K562 (cell line): ENCODE results near the gene LRP10. TPM values are rescaled to one million over a fixed set of nuclear protein-coding genes. Genes with fewer than 3 reads are reported as not detected.

Experiments used
- ATAC-seq: fragments of 200-7000 bp; cut with Tn5 transposase; 3 replicates; pipeline ENCODE4 v1.9.1; 2020; ENCODE audit warnings: moderate library complexity
- BruUV-seq: library from RNA; stranded (reverse); fragments of 400-500 nt; replicated peaks from 2 replicates; lab custom pipeline; 2021; lab: Mats Ljungman, UMichigan
- CTCF ChIA-PET: fragments of 300-600 bp; formaldehyde crosslinking; extraction: SDS; loops from one replicate; lab custom pipeline; 2021; ENCODE audit warnings: low intra/inter-chr PET ratio; lab: Yijun Ruan, JAX
- POLR2A ChIA-PET: fragments of 300-600, 350-650 bp; sonication (Branson Sonifier 250); formaldehyde crosslinking; extraction: SDS; loops from one replicate; lab custom pipeline; 2021; ENCODE audit warnings: antibody characterized with exemption, inconsistent platforms; lab: Yijun Ruan, JAX
- DNase-seq, 4 experiments: peaks; one replicate each; pipeline versions ENCODE4 v3.0.0 to v3.0.0-alpha.2; 2011 to 2018; ENCODE audit warnings: low spot score in 3 of 4, mixed read lengths in 3 of 4; ENCODE audit errors: extremely low read depth in 1 of 4
- FAIRE-seq: peaks from 2 replicates; lab custom pipeline; 2011; peaks lifted over from hg19 to GRCh38; lab: Jason Lieb, UNC
- H2AFZ ChIP-seq: 2 replicates; pipeline ENCODE4 v1.6.0; 2011; ENCODE audit warnings: low read depth, low read length, control low read depth, inconsistent platforms
- H3K27ac ChIP-seq: fragments of 200-600 bp; 3 replicates; pipeline ENCODE4 v1.8.0; 2011; ENCODE audit warnings: low read depth, mild to moderate bottlenecking, control low read depth, inconsistent platforms, low read length, moderate library complexity, mixed read lengths; ENCODE audit errors: extremely low read depth
- H3K27me3 ChIP-seq, 2 experiments: fragments of 300-600 bp in 1 of 2; 2 replicates in 1 of 2; 3 replicates in 1 of 2; pipeline versions ENCODE4 v1.6.0 to v1.8.0; 2011; ENCODE audit warnings: inconsistent platforms in 2 of 2, low read length in 2 of 2, mild to moderate bottlenecking in 1 of 2, mixed read lengths in 1 of 2, moderate library complexity in 1 of 2; ENCODE audit not compliant: control insufficient read depth in 2 of 2, insufficient read depth in 2 of 2
- H3K36me3 ChIP-seq: fragments of 300-600 bp; 3 replicates; pipeline ENCODE4 v1.8.0; 2011; ENCODE audit warnings: mild to moderate bottlenecking, low read length, inconsistent platforms; ENCODE audit not compliant: control insufficient read depth, insufficient read depth
- H3K4me1 ChIP-seq, 2 experiments: fragments of 200-600 bp in 1 of 2; replicated peaks in 1 of 2; 2 replicates in 1 of 2; 3 replicates in 1 of 2; pipeline versions ENCODE4 v1.5.1 to v1.8.0; 2011; ENCODE audit warnings: inconsistent platforms in 2 of 2, low read length in 2 of 2, mild to moderate bottlenecking in 1 of 2, mixed read lengths in 1 of 2, moderate library complexity in 1 of 2; ENCODE audit not compliant: control insufficient read depth in 2 of 2, insufficient read depth in 2 of 2
- H3K4me2 ChIP-seq: 2 replicates; pipeline ENCODE4 v1.6.1; 2011; ENCODE audit warnings: low read length, control low read depth, inconsistent platforms, mixed read lengths; ENCODE audit not compliant: insufficient read depth
- H3K4me3 ChIP-seq: fragments of 200-600 bp; sonication (generic), shearing (Covaris generic); 2 replicates; pipeline ENCODE4 v1.5.1; 2016; ENCODE audit warnings: control low read depth, inconsistent platforms
- H3K79me2 ChIP-seq: fragments of 200-600 bp; 3 replicates; pipeline ENCODE4 v1.8.0; 2011; ENCODE audit warnings: low read length, inconsistent platforms; ENCODE audit not compliant: control insufficient read depth, insufficient read depth
- H3K9ac ChIP-seq, 2 experiments: 2 replicates each; pipeline versions ENCODE4 v1.6.0 to v1.6.1; 2011; ENCODE audit warnings: low read depth in 2 of 2, low read length in 2 of 2, control low read depth in 1 of 2, inconsistent platforms in 1 of 2, mild to moderate bottlenecking in 1 of 2, mixed read lengths in 1 of 2; ENCODE audit not compliant: insufficient read depth in 1 of 2
- H3K9me1 ChIP-seq: one replicate; pipeline ENCODE4 v1.6.0; 2011; ENCODE audit warnings: inconsistent platforms, mild to moderate bottlenecking, low read length, moderate library complexity; ENCODE audit not compliant: control insufficient read depth, insufficient read depth
- H3K9me3 ChIP-seq: replicated peaks from 2 replicates; pipeline ENCODE4 v1.5.1; 2011; ENCODE audit warnings: low read depth, low read length, inconsistent platforms; ENCODE audit not compliant: control insufficient read depth, insufficient read depth
- H4K20me1 ChIP-seq: replicated peaks from 2 replicates; pipeline ENCODE4 v1.6.1; 2011; ENCODE audit warnings: low read length, inconsistent platforms, mixed read lengths; ENCODE audit not compliant: control insufficient read depth, insufficient read depth
- ARID4B ChIP-seq: sonication (generic); formaldehyde crosslinking; IDR thresholded peaks from 2 replicates; pipeline ENCODE4 v1.8.0; 2022; ENCODE audit warnings: mild to moderate bottlenecking, missing genetic modification reagents
- EGR1 ChIP-seq: fragments of 450-650 bp; conservative IDR thresholded peaks from 2 replicates; pipeline ENCODE4 v1.6.1; 2017; ENCODE audit warnings: mild to moderate bottlenecking
- LEF1 ChIP-seq: fragments of 450-650 bp; IDR thresholded peaks from 2 replicates; pipeline ENCODE4 v1.6.1; 2016; ENCODE audit warnings: mild to moderate bottlenecking
- NFIC ChIP-seq: fragments of 450-650 bp; IDR thresholded peaks from 2 replicates; pipeline ENCODE4 v1.6.1; 2017; ENCODE audit warnings: mild to moderate bottlenecking, inconsistent platforms
- NR2C1 ChIP-seq, 2 experiments: fragments of 450-650 bp; IDR thresholded peaks; 2 replicates each; pipeline ENCODE4 v1.6.1; 2017; ENCODE audit warnings: mild to moderate bottlenecking in 2 of 2, antibody characterized with exemption in 1 of 2, inconsistent platforms in 1 of 2, missing compliant biosample characterization in 1 of 2, missing genetic modification characterization in 1 of 2
- NR4A1 ChIP-seq, 2 experiments: fragments of 250-450 bp in 1 of 2; fragments of 450-650 bp in 1 of 2; sonication (Bioruptor Pico) in 1 of 2; IDR thresholded peaks; 2 replicates each; pipeline versions ENCODE4 v1.4.0 to v1.6.1; 2016 to 2020; ENCODE audit warnings: mild to moderate bottlenecking in 2 of 2, missing compliant biosample characterization in 1 of 2, missing genetic modification characterization in 1 of 2, moderate library complexity in 1 of 2
- RCOR1 ChIP-seq, 2 experiments: IDR thresholded peaks; 2 replicates each; pipeline ENCODE4 v1.6.1; 2012; ENCODE audit warnings: low read depth in 2 of 2, low read length in 2 of 2, borderline replicate concordance in 1 of 2, improper control_type of control experiment in 1 of 2
- ZMIZ1 ChIP-seq, 2 experiments: fragments of 150-350 bp in 1 of 2; IDR thresholded peaks; 2 replicates each; pipeline ENCODE4 v1.6.1; 2012 to 2016; ENCODE audit warnings: low read depth in 2 of 2, low read length in 2 of 2, mild to moderate bottlenecking in 1 of 2, moderate library complexity in 1 of 2
- ZNF174 ChIP-seq: fragments of 250-450 bp; sonication (Bioruptor Pico); IDR thresholded peaks from 2 replicates; pipeline ENCODE4 v1.4.0; 2020; ENCODE audit warnings: mild to moderate bottlenecking
- WGBS: fragments of 100-300 bp; shearing (Covaris generic); methylation state at CpG from one replicate; pipeline ENCODE4 v1.1.6; 2016; ENCODE audit warnings: low coverage, mixed read lengths; ENCODE audit not compliant: insufficient coverage; ENCODE audit errors: missing lambda C conversion rate; 5-methylcytosine and 5-hydroxymethylcytosine counted together
- in situ Hi-C: fragments of 300-500 bp; cut with MboI; formaldehyde crosslinking; loops from 4 replicates; pipeline ENCODE4 v1.15.0; 2018; ENCODE audit warnings: inconsistent platforms, mixed read lengths
- intact Hi-C: fragments of 100-400 bp; cut with micrococcal nuclease; formaldehyde crosslinking; loops from 2 replicates; pipeline ENCODE4 v1.14.2; 2022
- polyA plus RNA-seq, 8 experiments: library from polyadenylated mRNA; depleted of rRNA in 4 of 8; stranded (reverse) in 5 of 8; unstranded in 3 of 8; fragments of >200 nt; fragmentation: Nextera tagmentation in 2 of 8; fragmentation: Illumina TruSeq in 1 of 8; extraction: Ambion mirVana in 2 of 8; extraction: Trizol in 1 of 8; gene quantifications; 2 replicates each; pipeline versions ENCODE4 v1.2.1 to v1.2.3, GENCODE V29; 2011 to 2014; ENCODE audit warnings: inconsistent platforms in 1 of 8, missing spikeins in 1 of 8
- total RNA-seq, 7 experiments: library from RNA; depleted of rRNA in 6 of 7; stranded (reverse); fragments of >200 nt in 6 of 7; fragmentation: Illumina TruSeq in 2 of 7; extraction: Trizol in 2 of 7; gene quantifications; 2 replicates each; pipeline versions ENCODE4 v1.2.1 to v1.2.3, GENCODE V29; 2011 to 2021; ENCODE audit warnings: low replicate concordance in 1 of 7
- TF ChIP-seq, protein P1 (sequence below): sonication (generic); formaldehyde crosslinking; IDR thresholded peaks from 2 replicates; pipeline ENCODE4 v1.8.1; 2022; ENCODE audit warnings: missing genetic modification reagents

The LRP10 gene
- total and polyA plus RNA-seq, 9 of the 15 experiments (the other 6 are each of a cell fraction or from before 2014, with no cell fraction given), result 1.3 to 45.5 (median 10.9) TPM

DNA sequence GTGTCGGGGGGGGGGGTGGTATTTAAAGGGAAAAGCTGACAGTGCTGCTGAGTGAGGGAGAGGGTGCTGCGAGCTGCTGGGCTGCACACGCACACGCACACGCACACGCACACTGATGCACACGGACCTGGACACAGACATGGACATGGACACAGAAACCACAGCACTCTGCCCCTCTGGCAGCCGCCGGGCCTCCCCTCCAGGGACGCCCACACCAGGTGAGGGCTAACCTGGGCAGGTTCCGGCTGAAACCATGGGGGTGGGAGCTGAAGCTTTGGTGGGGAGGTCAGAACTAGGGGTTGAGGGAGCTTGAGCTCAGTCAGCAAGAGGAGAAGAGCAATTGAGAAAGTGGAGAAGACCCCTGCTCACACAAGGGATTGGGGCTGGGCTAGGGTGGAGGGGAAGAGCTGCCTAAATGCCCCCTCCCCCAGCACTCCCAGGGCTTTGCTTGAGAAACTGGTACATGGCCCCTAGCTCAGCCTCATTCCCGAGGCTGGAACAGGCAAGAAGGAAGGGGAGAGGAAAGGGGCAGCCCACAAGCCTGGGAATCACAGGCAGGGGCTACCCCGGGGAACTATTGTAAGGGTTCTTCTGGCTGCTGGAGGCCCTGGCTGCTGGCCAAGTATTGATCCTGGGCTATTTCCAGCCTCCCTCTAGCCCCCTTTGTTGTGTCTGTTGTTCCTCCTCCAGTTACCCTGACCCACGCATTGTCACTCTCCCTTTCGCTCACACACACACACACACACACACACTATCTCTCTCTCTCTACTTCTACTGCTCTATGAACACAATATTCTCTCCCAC, 11.8 kb downstream of the LRP10 start, which contains the start of gene REM2:
REM2 (plus strand) TSS at position 50 of the 804 bp plus-strand sequence; CDS start at position 116, 66 bp downstream.
- Histone ChIP-seq H3K27me3 (no peaks in the 10 kb centered on the region), H3K9ac (peak within 1 kb of the TSS in 1 of 2 experiments; percentile 76; a peak in 3 of 4 replicates), H3K9me3 (no peaks in the 10 kb centered on the region), H3K36me3 (peaks cover 1% of the 10 kb centered on the region; the same call in 1 of the 3 replicates), H4K20me1 (peaks cover 3% of the 10 kb centered on the region; the same call in 1 of the 2 replicates), H3K27ac (no peak within 1 kb of the TSS; the same call in 2 of the 3 replicates), H3K79me2 (peaks cover 14% of the 10 kb centered on the region), H3K4me3 (no peak within 1 kb of the TSS), H3K4me1 (peaks cover 26 to 37% of the 10 kb centered on the region in 2 experiments), H2AFZ (peak within 1 kb of the TSS; percentile 46; the same call in 1 of the 2 replicates), H3K4me2 (peak within 1 kb of the TSS; percentile 22), H3K9me1 (no peaks in the 10 kb centered on the region)
- peak in 2 of 4 experiments; percentile 40 to 48 for DNase-seq
- in situ Hi-C loops (no loop called here), intact Hi-C loops (no loop called here)
- ChIA-PET CTCF (no interaction called here), POLR2A (interaction anchor here (0.5 to 3.8 kb wide), 12 partner anchors 8 to 688 kb away, joined by 3 to 60 read pairs (median 4); partner anchors contain the start of genes LRP10, PRMT5 and RBM23)
- no peak for ATAC-seq
- WGBS, result 63% methylated on average over 14 of the region's 15 CpGs
- no TSS peak for BruUV-seq
- no peak for FAIRE-seq
- TF ChIP-seq, protein P1, sequence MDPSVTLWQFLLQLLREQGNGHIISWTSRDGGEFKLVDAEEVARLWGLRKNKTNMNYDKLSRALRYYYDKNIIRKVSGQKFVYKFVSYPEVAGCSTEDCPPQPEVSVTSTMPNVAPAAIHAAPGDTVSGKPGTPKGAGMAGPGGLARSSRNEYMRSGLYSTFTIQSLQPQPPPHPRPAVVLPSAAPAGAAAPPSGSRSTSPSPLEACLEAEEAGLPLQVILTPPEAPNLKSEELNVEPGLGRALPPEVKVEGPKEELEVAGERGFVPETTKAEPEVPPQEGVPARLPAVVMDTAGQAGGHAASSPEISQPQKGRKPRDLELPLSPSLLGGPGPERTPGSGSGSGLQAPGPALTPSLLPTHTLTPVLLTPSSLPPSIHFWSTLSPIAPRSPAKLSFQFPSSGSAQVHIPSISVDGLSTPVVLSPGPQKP (CRISPR knock-in tag), result no peak
- TF ChIP-seq ARID4B (no peak), ZMIZ1 (IDR thresholded peaks at IDR 0.05; ENCODE audit: low read depth in 2 of 2, low read length in 2 of 2) (no peak), LEF1 (no peak), NFIC (peak; percentile 92), NR2C1 (IDR thresholded peaks at IDR 0.05) (no peak), NR2C1 (tag; IDR thresholded peaks at IDR 0.05) (no peak), NR4A1 (CRISPR knock-in tag; IDR thresholded peaks at IDR 0.05) (no peak), NR4A1 (tag; IDR thresholded peaks at IDR 0.05) (no peak), ZNF174 (CRISPR knock-in tag) (no peak), RCOR1 (IDR thresholded peaks at IDR 0.05; ENCODE audit: borderline replicate concordance in 1 of 2, low read depth in 2 of 2, low read length in 2 of 2) (no peak), EGR1 (0 out of 2 replicates have a peak, but pooled peaks have one; percentile 12)
